Measurements from ENCODE around the gene CLEC2A. TPM values are rescaled to one million over a fixed set of nuclear protein-coding genes. Genes with fewer than 3 reads are reported as not detected.

The CLEC2A gene
- total RNA-seq, 2 donors from 2014 or later: not detected

- Mint-ChIP-seq H3K27ac (no peak overlapping the region), H3K36me3 (ENCODE audit: insufficient read depth in 2 of 2) (no peaks in the 10 kb centered on the region), H3K4me3 (no peak overlapping the region), H3K27me3 (ENCODE audit: low read depth) (no peaks in the 10 kb centered on the region), H3K9me3 (no peaks in the 10 kb centered on the region), H3K4me1 (ENCODE audit: low read depth) (peaks cover 23% of the 10 kb centered on the region)
- ATAC-seq (replicated peaks in 1 of 2) (no peak), DNase-seq (no peak)
Observed at GRCh38 chr12:9926876-9927275, 5.3 kb downstream of the CLEC2A start.

GRCh38 chr12:9925705-9926393 is 6.3 kb downstream of the CLEC2A start:
- Mint-ChIP-seq H3K27ac (peak overlapping the region; percentile 18), H3K36me3 (ENCODE audit: insufficient read depth in 2 of 2) (no peaks in the 10 kb centered on the region), H3K27me3 (ENCODE audit: low read depth) (no peaks in the 10 kb centered on the region), H3K4me1 (ENCODE audit: low read depth) (peaks cover 23% of the 10 kb centered on the region), H3K4me3 (peak overlapping the region; percentile 64 to 79), H3K9me3 (no peaks in the 10 kb centered on the region)
- ATAC-seq (replicated peaks in 1 of 2): peak; percentile 34 to 44
- DNase-seq: peak; percentile 1 to 19

- Mint-ChIP-seq H3K4me1 (ENCODE audit: low read depth) (peaks cover 17% of the 10 kb centered on the region), H3K9me3 (peaks cover 0 to 7% of the 10 kb centered on the region in 2 donors), H3K4me3 (no peak overlapping the region), H3K27ac (no peak overlapping the region), H3K36me3 (ENCODE audit: insufficient read depth in 2 of 2) (no peaks in the 10 kb centered on the region), H3K27me3 (ENCODE audit: low read depth) (no peaks in the 10 kb centered on the region)
- ATAC-seq (replicated peaks in 1 of 2): no peak
- DNase-seq: no peak
Observed at GRCh38 chr12:9922429-9922828, 9.7 kb downstream of the CLEC2A start.

- no peaks in the 10 kb centered on the region for H3K27me3 Mint-ChIP-seq (ENCODE audit: low read depth)
- peaks cover 0 to 7% of the 10 kb centered on the region in 2 donors for H3K9me3 Mint-ChIP-seq
- no peaks in the 10 kb centered on the region for H3K36me3 Mint-ChIP-seq (ENCODE audit: insufficient read depth in 2 of 2)
- no peak overlapping the region for H3K27ac Mint-ChIP-seq
- no peak overlapping the region for H3K4me3 Mint-ChIP-seq
- peaks cover 12% of the 10 kb centered on the region for H3K4me1 Mint-ChIP-seq (ENCODE audit: low read depth)
- no peak for DNase-seq
- no peak for ATAC-seq (replicated peaks in 1 of 2)
Observed at GRCh38 chr12:9920451-9920850, 11.7 kb downstream of the CLEC2A start.

- Mint-ChIP-seq H3K4me1 (ENCODE audit: low read depth) (peaks cover 8% of the 10 kb centered on the region), H3K27ac (no peak overlapping the region), H3K9me3 (peaks cover 0 to 7% of the 10 kb centered on the region in 2 donors), H3K36me3 (ENCODE audit: insufficient read depth in 2 of 2) (no peaks in the 10 kb centered on the region), H3K4me3 (no peak overlapping the region), H3K27me3 (ENCODE audit: low read depth) (no peaks in the 10 kb centered on the region)
- ATAC-seq (replicated peaks in 1 of 2): no peak
- no peak for DNase-seq
Observed at GRCh38 chr12:9919443-9919842, 12.7 kb downstream of the CLEC2A start.

- Mint-ChIP-seq H3K27ac (no peak overlapping the region), H3K4me3 (no peak overlapping the region)
Observed at GRCh38 chr12:9911708-9912107, 20.5 kb downstream of the CLEC2A start.

GRCh38 chr12:9910716-9911421 is 21.3 kb downstream of the CLEC2A start:
- Mint-ChIP-seq H3K27ac (no peak overlapping the region), H3K36me3 (ENCODE audit: insufficient read depth in 2 of 2) (peaks cover 19 to 29% of the 10 kb centered on the region in 2 donors), H3K9me3 (peaks cover 17 to 21% of the 10 kb centered on the region in 2 donors), H3K27me3 (ENCODE audit: low read depth) (no peaks in the 10 kb centered on the region), H3K4me3 (no peak overlapping the region), H3K4me1 (ENCODE audit: low read depth) (peaks cover 29% of the 10 kb centered on the region)
- DNase-seq (no peak), ATAC-seq (replicated peaks in 1 of 2) (no peak)

More at GRCh38 chr12:9911708-9912107, 20.5 kb downstream of the CLEC2A start:
- ATAC-seq (replicated peaks in 1 of 2) (no peak), DNase-seq (no peak)
- H3K27me3 Mint-ChIP-seq (ENCODE audit: low read depth): no peaks in the 10 kb centered on the region
- peaks cover 17 to 29% of the 10 kb centered on the region in 2 donors for H3K36me3 Mint-ChIP-seq (ENCODE audit: insufficient read depth in 2 of 2)
- H3K9me3 Mint-ChIP-seq: peaks cover 17 to 20% of the 10 kb centered on the region in 2 donors
- H3K4me1 Mint-ChIP-seq (ENCODE audit: low read depth): peaks cover 20% of the 10 kb centered on the region

- Mint-ChIP-seq H3K27me3 (ENCODE audit: low read depth) (no peaks in the 10 kb centered on the region), H3K4me1 (ENCODE audit: low read depth) (peaks cover 29% of the 10 kb centered on the region), H3K9me3 (peaks cover 17 to 21% of the 10 kb centered on the region in 2 donors), H3K4me3 (no peak overlapping the region), H3K36me3 (ENCODE audit: insufficient read depth in 2 of 2) (peaks cover 19 to 32% of the 10 kb centered on the region in 2 donors), H3K27ac (no peak overlapping the region)
- ATAC-seq (replicated peaks in 1 of 2) (no peak), DNase-seq (no peak)
Observed at GRCh38 chr12:9909724-9910123, 22.4 kb downstream of the CLEC2A start.

GRCh38 chr12:9908350-9908749 is 23.8 kb downstream of the CLEC2A start:
- Mint-ChIP-seq H3K27me3 (ENCODE audit: low read depth) (no peaks in the 10 kb centered on the region), H3K4me3 (no peak overlapping the region), H3K36me3 (ENCODE audit: insufficient read depth in 2 of 2) (peaks cover 19 to 32% of the 10 kb centered on the region in 2 donors), H3K27ac (no peak overlapping the region), H3K9me3 (peaks cover 17 to 26% of the 10 kb centered on the region in 2 donors), H3K4me1 (ENCODE audit: low read depth) (peaks cover 29% of the 10 kb centered on the region)
- DNase-seq (no peak), ATAC-seq (replicated peaks in 1 of 2) (no peak)

- peaks cover 20 to 33% of the 10 kb centered on the region in 2 donors for H3K36me3 Mint-ChIP-seq (ENCODE audit: insufficient read depth in 2 of 2)
- no peak overlapping the region for H3K27ac Mint-ChIP-seq
- no peak overlapping the region for H3K4me3 Mint-ChIP-seq
- DNase-seq (no peak), ATAC-seq (replicated peaks in 1 of 2) (no peak)
- peaks cover 18 to 28% of the 10 kb centered on the region in 2 donors for H3K9me3 Mint-ChIP-seq
- peaks cover 27% of the 10 kb centered on the region for H3K4me1 Mint-ChIP-seq (ENCODE audit: low read depth)
- H3K27me3 Mint-ChIP-seq (ENCODE audit: low read depth): no peaks in the 10 kb centered on the region
Observed at GRCh38 chr12:9907769-9908168, 24.4 kb downstream of the CLEC2A start.

- peak overlapping the region; percentile 49 for H3K27ac Mint-ChIP-seq
- H3K4me1 Mint-ChIP-seq (ENCODE audit: low read depth): peaks cover 24% of the 10 kb centered on the region
- ATAC-seq (replicated peaks in 1 of 2): peak; percentile 97 to 98
- H3K4me3 Mint-ChIP-seq: peak overlapping the region; percentile 59 to 76
- peak; percentile 20 to 25 for DNase-seq
- peaks cover 16 to 31% of the 10 kb centered on the region in 2 donors for H3K9me3 Mint-ChIP-seq
- peaks cover 20 to 33% of the 10 kb centered on the region in 2 donors for H3K36me3 Mint-ChIP-seq (ENCODE audit: insufficient read depth in 2 of 2)
- no peaks in the 10 kb centered on the region for H3K27me3 Mint-ChIP-seq (ENCODE audit: low read depth)
Observed at GRCh38 chr12:9906873-9907272, 25.3 kb downstream of the CLEC2A start.

GRCh38 chr12:9902539-9903228 is 29.5 kb downstream of the CLEC2A start:
- no peak overlapping the region for H3K4me3 Mint-ChIP-seq
- H3K27me3 Mint-ChIP-seq (ENCODE audit: low read depth): no peaks in the 10 kb centered on the region
- ATAC-seq (replicated peaks in 1 of 2) (no peak), DNase-seq (no peak)
- H3K36me3 Mint-ChIP-seq (ENCODE audit: insufficient read depth in 2 of 2): peaks cover 8 to 15% of the 10 kb centered on the region in 2 donors
- no peak overlapping the region for H3K27ac Mint-ChIP-seq
- H3K9me3 Mint-ChIP-seq: peaks cover 7 to 12% of the 10 kb centered on the region in 2 donors
- peaks cover 18% of the 10 kb centered on the region for H3K4me1 Mint-ChIP-seq (ENCODE audit: low read depth)

GRCh38 chr12:9900930-9901329 is 31.2 kb downstream of the CLEC2A start:
- no peaks in the 10 kb centered on the region for H3K27me3 Mint-ChIP-seq (ENCODE audit: low read depth)
- peaks cover 6 to 15% of the 10 kb centered on the region in 2 donors for H3K36me3 Mint-ChIP-seq (ENCODE audit: insufficient read depth in 2 of 2)
- H3K4me1 Mint-ChIP-seq (ENCODE audit: low read depth): peaks cover under 1% of the 10 kb centered on the region
- peaks cover 7 to 11% of the 10 kb centered on the region in 2 donors for H3K9me3 Mint-ChIP-seq
- no peak overlapping the region for H3K4me3 Mint-ChIP-seq
- ATAC-seq (replicated peaks in 1 of 2): no peak
- H3K27ac Mint-ChIP-seq: no peak overlapping the region
- no peak for DNase-seq
